CD4-positive, alpha-beta T cell treated with Interferon gamma for 1 hour (primary cell): Measurements from ENCODE around the gene HSD17B1.
A peak's percentile ranks its signal among the peaks of the same experiment; 100 is the strongest.
"Not testable (repeated sequence)": the region's sequence is repeated elsewhere in the genome, so short reads cannot be mapped to it uniquely, and the experiment has no call there.

ENCODE experiments used
- DNase-seq: peaks from one replicate; pipeline ENCODE4 v3.0.0-alpha.2; 2020

HSD17B1 gene

DNA sequence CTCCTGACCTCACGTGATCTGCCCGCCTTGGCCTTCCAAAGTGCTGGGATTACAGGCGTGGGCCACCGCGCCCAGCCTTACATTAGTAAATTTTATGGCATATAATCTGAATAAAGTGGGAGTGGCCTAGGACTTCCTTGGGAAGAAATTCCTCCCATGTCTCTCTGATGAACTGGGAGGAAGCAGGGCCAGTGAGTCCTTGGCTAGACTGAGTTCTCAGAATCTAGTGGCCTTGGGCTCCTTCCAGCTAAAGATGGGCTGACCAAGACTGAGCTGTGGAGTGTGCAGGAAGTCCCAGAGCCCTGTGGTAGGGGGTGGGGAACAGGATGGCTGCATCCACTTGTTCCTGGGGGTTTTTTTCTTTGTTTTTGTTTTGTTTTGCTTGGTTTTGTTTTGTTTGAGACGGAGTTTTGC lies 26.7 kb upstream of the HSD17B1 start:
- DNase-seq = no peak

DNA sequence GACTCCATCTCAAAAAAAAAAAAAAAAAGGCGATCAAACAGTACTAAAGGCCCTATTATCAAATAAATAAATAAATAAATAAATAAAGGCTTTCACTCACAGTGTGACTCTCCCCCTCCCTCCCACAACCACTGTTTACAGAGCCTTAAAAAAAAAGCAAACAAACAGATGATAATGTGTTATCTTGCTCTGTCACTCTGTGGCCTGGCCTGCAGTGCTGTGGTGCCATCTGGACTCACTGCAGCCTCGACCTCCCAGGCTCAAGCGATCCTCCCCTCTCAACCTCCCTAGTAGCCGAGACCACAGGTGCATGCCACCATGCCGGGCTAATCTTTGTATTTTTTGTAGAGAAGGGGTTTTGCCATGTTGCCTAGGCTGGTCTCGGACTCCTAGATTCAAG lies 24.8 kb upstream of the HSD17B1 start:
- DNase-seq = no peak

DNA sequence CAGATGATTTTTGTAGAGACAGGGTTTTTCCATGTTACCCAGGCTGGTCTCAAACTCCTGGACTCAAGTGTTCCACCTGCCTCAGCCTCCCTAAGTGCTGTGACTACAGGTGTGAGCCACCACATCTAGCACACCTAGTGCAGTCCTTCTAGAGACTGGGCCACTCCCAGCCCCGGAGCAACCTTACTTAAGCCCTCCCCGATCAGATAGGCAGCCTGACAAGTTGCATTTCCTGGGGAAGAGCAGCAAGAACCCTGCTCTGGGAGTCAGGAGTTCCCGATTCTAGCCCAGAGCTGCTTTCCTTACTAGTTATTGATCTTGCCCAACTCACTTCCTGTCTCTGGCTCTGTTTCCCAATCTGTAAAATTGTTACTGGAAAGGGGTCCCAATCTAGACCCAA lies 23.7 kb upstream of the HSD17B1 start:
- DNase-seq = no peak

DNA sequence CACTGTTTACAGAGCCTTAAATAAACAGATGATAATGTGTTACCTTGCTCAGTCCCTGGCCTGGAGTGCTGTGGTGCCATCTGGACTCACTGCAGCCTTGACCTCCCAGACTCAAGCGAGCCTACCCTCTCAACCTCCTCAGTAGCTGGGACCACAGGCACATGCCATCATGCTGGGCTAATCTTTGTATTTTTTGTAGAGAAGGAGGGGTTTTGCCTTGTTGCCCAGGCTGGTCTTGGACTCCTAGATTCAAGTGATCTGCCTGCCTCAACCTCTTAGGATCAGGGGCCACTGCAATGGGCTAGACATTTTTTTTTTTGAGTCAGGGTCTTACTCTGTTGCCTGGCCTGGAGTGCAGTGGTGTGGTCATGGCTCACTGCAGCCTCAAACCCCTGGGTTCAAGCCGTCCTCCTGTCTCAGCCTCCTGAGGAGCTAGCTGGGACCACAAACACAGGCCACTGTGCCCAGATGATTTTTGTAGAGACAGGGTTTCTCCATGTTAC lies 21.7 kb upstream of the HSD17B1 start:
- no peak for DNase-seq

DNA sequence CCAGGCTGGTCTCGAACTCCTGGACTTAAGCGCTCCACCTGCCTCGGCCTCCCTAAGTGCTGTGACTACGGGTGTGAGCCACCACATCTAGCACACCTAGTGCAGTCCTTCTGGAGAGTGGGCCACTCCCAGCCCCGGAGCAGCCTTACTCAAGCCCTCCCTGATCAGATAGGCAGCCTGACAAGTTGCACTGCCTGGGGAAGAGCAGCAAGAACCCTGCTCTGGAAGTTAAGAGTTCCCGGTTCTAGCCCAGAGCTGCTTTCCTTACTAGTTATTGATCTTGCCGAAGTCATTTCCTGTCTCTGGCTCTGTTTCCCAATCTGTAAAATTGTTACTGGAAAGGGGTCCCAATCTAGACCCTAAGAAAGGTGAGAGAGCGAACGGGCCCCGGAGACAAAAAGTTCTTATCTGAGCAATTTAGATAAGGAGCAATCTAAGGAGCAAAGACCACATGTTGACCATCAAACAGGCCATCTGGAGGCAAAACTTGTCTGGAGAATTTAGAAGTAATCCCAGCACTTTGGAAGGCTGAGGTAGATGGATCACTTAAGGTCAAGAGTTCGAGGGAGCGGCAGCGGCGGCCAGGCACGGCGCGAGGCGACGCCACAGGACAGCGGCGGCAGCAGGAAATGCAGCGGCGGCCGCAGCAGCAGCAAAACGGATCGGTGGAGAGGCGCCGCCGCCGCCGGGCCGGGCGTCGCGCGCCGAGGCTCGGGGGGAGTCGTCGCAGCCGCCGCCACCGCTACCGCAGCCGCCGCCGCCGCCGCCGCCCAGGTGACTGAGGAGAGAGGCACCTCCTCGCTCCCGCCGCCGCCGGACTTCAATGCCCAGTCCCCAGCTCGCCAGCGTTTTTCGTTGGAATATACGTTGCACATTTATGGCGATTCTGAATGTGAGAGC lies 21.0 kb upstream of the HSD17B1 start:
- DNase-seq = peak; percentile 53

DNA sequence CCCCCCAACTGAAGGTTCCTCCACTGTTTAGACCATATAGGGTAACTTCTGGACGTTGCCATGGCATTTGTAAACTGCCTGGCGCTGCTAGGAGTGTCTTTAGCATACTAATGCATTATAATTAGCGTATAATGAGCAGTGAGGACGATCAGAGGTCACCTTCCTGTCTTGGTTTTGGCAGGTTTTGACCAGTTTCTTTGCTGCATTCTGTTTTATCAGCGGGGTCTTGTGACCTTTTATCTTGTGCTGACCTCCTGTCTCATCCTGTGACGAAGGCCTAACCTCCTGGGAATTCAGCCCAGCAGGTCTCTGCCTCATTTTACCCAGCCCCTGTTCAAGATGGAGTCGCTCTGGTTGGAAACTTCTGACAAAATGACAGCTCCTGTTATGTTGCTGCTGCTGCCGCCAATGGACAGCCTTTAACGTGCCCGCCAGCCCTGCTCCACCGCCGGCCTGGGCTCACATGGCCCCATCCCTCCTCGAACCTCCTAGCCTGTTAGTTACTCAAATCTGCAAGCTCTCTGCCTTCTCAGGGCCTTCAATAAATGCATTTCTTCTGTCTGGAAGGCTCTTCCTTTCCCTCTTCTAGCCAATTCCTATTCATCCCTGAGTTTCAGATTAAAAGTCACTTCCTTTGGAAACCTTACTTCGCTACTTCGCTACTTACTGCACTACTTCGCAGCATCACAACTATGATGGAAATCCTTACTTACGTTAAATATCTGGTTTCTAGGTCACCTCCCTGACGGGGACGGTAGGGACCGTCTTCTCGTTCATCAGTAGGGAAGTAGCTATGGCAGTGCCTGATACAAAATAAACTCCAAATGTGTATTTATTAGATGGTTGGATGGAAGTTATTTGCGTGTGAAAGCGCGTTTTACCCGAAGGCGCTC lies 17.3 kb upstream of the HSD17B1 start:
- DNase-seq = no peak

DNA sequence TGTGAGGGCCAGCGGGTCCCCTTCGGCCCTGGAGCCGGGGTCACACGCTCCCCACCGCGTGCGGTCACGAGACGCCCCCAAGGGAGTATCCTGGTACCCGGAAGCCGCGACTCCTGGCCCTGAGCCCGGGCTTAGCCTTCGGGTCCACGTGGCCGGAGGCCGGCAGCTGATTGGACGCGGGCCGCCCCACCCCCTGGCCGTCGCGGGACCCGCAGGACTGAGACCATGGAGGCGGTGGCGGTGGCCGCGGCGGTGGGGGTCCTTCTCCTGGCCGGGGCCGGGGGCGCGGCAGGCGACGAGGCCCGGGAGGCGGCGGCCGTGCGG lies 16.7 kb upstream of the HSD17B1 start, which contains the start of gene NAGLU:
Gene NAGLU (plus strand): TSS at position 194 of the 324 bp plus-strand sequence. CDS start 32 bp downstream, at position 226.
- peak; percentile 82 for DNase-seq

DNA sequence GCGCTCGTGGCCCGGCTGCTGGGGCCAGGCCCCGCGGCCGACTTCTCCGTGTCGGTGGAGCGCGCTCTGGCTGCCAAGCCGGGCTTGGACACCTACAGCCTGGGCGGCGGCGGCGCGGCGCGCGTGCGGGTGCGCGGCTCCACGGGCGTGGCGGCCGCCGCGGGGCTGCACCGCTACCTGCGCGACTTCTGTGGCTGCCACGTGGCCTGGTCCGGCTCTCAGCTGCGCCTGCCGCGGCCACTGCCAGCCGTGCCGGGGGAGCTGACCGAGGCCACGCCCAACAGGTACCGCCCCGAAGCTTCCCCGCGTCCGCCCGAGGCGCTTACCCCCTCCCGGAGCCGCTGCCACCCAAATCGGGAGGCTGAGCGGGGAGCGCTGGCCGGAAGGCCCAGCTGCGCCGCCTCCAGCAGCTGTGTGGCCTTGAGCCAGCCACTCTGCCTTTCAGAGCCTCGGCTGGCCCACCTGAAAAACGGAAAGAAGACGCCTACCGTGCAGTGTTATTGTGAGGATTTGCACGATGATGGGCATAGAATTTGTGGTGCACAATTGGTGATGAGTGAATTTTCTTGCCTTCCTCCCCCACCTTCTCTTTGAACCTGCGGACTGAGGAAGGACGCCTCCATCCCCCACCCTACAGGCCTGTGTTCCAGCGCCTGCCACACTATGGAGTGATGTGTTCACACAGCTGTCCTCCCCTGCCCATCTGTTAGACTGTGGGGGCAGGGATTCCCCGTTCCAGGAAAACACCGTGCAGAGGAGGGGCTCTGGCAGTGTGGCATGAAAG lies 16.2 kb upstream of the HSD17B1 start:
- peak; percentile 69 for DNase-seq

DNA sequence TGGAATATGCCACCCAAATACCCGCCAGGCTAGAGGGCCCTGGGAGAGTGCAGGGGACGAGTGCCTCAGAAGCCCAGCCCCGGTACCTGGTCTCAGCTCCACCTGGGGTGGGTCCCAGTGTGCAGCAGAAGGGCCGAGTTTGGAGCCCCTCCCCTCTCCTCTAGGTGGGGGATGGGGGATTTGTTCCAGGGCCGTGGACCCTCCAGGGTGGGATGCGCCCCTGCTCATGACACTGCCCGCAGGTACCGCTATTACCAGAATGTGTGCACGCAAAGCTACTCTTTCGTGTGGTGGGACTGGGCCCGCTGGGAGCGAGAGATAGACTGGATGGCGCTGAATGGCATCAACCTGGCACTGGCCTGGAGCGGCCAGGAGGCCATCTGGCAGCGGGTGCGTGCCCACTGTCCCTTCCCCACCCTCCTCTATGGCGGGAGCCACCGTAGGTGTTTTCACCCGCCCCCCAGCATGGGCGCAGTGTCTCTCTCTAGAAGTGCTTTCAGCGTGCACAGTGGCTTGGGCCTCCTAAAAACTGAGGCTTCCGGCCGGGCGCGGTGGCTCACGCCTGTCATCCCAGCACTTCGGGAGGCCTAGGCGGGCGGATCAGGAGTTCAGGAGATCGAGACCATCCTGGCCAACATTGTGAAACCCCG lies 15.4 kb upstream of the HSD17B1 start:
- no peak for DNase-seq

DNA sequence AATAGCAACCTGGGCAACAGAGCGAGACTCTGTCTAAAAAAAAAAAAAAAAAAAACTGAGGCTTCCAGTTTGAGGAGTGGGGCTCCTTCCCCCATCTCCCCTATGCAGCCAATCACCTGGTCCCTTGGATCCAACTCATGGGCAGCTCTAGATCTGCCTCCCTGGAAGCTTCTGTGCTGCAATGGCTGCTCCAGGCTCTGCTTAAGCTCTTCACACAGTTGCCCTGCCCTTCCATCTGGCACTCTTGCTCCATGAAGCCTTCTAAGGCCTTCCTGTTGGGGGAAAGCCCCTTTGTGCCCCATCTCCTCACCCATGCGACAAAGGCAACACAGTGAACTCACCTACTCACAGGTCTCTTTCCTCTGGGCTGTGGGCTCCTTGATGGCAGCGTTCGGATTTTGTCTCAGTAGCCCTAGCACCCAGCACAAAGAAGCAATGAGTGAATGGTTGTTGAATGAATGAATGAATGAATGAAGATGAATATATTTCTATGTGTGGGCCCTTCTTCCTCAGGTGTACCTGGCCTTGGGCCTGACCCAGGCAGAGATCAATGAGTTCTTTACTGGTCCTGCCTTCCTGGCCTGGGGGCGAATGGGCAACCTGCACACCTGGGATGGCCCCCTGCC lies 14.8 kb upstream of the HSD17B1 start:
- DNase-seq = no peak

DNA sequence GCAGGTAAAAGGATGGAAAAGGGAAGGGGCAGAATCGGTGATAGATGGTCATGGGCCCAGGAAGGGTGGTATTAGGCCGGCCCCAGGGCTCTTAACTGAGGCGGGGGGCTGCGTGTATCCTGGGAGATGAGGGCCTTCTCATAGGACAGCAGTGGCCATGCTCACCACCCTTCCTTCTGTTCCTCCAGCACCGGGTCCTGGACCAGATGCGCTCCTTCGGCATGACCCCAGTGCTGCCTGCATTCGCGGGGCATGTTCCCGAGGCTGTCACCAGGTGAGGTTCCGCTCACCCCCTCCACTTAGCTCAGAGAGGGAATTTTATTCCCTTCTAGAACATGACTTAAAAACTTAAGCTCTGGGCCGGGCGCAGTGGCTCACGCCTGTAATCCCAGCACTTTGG lies 14.2 kb upstream of the HSD17B1 start:
- no peak for DNase-seq

DNA sequence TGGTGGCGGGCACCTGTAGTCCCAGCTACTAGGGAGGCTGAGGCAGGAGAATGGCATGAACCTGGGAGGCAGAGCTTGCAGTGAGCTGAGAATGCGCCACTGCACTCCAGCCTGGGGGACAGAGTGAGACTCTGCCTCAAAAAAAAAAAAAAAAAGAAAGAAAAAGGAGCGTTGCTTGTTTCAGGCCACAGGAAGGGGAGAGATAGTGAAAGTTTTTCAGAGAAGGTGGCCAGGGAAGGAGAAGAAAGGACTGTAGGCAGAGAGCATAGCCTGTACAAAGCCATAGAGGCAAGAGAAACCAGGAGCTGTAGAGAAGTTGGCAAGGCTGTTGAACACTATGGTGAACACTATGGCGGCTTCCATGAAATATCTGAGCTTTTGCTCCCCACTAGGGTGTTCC lies 12.2 kb upstream of the HSD17B1 start:
- not testable (repeated sequence) for DNase-seq

DNA sequence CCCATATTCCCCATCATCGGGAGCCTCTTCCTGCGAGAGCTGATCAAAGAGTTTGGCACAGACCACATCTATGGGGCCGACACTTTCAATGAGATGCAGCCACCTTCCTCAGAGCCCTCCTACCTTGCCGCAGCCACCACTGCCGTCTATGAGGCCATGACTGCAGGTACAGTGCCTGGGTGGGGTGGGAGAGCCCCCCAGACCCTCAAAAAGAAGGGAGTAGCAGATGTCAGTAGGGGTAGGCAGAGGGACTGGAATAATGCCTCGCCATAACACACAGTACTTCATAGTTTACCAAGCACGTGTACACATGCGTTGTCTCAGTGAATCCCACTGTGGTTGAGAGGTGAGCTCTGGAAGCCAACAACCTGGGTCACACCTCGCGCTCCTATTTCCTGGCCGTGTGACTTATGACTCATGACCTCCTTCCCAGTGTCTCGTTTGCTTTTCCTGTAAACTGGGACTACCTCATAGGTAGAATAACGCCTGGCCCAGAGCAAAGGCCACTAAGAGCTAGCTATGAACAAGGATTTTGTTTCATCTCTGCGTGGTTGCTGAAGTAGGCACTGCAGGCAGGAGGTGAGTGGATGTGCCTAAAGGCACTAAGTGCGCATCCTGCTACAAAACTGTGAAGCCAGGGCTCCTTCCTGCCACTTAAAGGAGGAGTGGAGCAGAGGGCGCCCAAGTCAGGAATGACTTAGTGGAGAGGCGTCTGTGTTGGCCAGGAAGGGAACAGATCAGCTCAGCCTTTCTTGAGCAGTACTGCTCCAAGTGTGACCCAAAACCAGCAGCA lies 11.5 kb upstream of the HSD17B1 start:
- no peak for DNase-seq

DNA sequence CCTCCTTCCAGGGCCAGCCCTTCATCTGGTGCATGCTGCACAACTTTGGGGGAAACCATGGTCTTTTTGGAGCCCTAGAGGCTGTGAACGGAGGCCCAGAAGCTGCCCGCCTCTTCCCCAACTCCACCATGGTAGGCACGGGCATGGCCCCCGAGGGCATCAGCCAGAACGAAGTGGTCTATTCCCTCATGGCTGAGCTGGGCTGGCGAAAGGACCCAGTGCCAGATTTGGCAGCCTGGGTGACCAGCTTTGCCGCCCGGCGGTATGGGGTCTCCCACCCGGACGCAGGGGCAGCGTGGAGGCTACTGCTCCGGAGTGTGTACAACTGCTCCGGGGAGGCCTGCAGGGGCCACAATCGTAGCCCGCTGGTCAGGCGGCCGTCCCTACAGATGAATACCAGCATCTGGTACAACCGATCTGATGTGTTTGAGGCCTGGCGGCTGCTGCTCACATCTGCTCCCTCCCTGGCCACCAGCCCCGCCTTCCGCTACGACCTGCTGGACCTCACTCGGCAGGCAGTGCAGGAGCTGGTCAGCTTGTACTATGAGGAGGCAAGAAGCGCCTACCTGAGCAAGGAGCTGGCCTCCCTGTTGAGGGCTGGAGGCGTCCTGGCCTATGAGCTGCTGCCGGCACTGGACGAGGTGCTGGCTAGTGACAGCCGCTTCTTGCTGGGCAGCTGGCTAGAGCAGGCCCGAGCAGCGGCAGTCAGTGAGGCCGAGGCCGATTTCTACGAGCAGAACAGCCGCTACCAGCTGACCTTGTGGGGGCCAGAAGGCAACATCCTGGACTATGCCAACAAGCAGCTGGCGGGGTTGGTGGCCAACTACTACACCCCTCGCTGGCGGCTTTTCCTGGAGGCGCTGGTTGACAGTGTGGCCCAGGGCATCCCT lies 9.3 kb upstream of the HSD17B1 start:
- no peak for DNase-seq

DNA sequence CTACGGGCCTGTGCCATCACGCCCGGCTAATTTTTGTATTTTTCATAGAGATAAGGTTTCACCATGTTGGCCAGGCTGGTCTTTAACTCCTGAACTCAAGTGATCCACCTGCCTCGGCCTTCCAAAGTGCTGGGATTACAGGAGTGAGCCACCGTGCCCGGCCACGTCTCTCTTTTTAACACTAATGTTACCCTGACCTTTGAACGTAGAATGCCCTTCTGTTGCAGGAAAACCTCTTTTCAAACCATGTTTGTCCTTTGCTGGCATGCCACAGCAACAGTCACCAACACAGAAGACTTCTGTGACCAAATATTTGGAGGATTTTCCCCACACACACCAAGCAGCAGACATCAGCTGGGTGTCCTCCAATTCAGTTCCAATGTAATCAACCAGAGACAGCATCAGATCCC lies 7.8 kb upstream of the HSD17B1 start:
- no peak for DNase-seq

DNA sequence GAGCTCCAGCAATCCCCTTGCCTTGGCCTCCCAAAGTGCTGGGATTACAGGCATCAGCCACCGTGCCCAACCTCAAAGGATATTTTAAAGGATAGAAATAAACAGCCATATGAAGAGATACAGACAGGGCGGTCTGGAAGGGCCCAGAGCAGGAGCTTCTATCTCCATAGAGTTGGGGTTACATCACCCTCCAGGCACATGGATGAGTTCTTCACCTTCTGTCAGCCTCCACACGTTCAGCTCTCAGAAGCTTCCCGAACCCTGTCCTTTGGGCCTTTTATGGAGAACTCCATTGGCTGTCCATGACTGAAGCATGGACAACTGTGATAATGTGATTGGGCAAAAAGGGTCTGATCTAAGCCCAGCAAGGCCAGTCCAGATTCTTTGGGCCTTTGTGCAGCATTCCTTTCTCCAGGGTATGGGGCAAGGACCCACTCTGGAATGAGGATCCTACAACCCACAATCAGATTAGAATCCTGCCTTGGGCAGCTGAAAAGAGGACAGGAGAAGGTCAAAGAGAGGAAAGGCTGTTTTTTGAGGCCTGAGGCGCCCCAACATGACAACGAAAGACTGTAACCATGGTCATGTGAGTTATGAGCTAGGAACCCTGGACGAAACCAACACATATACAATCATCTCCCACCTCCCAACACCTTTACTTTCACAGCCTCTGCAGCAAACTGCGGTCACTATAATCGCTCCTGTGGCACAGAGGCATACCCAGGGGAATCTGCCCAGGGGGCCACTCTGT lies 6.8 kb upstream of the HSD17B1 start:
- not testable (repeated sequence) for DNase-seq

DNA sequence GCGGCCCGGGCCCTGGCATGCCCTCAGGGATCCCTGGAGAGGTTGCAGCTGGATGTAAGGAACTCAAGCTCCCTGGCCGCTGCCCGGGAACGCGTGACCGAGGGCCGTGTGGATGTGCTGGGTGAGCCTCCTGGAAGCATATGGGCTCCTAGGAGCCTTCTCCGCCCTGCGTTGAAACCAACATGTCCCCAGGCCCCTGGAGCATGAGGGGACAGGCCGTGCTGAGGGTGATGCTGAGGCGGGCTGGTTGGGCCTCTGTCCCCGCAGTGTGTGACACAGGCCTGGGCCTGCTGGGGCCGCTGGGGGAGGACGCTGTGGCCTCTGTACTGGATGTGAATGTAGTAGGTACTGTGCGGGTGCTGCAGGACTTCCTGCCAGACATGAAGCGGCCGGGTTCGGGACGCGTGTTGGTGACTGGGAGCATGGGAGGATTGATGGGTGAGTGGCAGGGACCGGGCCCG lies 5.7 kb upstream of the HSD17B1 start:
- DNase-seq = no peak

DNA sequence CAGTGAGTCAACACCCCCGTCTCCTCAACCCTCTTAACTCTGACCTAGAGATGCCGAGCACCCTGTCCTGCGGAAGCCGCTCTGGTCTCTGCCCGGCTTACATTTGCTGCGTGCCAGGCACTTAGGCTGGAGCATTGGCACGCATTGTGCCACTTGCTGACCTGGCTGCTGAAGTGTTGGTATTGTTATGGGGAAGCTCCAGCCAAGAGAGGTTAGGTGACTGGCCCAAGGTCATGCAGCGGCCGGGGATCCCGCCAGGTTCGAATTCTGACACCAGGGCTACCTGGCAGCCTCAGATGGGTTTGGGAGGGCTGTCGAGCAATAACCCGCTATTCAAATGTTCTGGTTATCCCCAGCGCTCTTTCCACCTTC lies 5.0 kb upstream of the HSD17B1 start:
- DNase-seq = no peak
